ENCODE results near the gene LARP1.
"Not testable (repeated sequence)": the region's sequence is repeated elsewhere in the genome, so short reads cannot be mapped to it uniquely, and the experiment has no call there.

The LARP1 gene

DNA sequence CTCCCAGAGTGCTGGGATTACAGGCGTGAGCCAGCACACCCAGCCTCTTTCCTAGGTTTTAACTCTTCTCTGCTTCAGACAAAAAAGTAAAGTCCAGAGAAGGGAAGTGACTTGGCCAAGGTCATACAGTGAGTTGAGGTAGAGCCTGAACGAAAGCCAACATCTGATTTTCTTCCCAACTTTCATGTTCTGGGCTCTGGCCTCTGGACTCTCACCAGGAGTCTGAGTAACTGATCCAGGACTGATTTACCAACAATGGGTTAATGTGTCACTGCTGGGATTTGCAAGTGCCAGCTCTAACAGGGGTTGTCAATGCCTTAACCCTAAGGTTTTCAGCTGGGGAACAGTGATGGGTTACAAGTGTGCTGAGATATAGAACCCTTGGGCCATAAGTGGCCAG is 32.2 kb upstream of the LARP1 start:
- Histone ChIP-seq H3K27me3 (ENCODE audit: control insufficient read depth, insufficient read depth, low read length) (no peaks in the 10 kb centered on the region), H3K9me3 (ENCODE audit: control insufficient read depth, low read length) (no peaks in the 10 kb centered on the region), H3K4me3 (ENCODE audit: low read length) (no peak overlapping the region), H3K4me1 (ENCODE audit: control insufficient read depth, insufficient read depth, low read length) (peaks cover 14% of the 10 kb centered on the region), H3K9ac (ENCODE audit: low read length) (no peak overlapping the region), H3K36me3 (ENCODE audit: control insufficient read depth, insufficient read depth, low read length) (no peaks in the 10 kb centered on the region)

DNA sequence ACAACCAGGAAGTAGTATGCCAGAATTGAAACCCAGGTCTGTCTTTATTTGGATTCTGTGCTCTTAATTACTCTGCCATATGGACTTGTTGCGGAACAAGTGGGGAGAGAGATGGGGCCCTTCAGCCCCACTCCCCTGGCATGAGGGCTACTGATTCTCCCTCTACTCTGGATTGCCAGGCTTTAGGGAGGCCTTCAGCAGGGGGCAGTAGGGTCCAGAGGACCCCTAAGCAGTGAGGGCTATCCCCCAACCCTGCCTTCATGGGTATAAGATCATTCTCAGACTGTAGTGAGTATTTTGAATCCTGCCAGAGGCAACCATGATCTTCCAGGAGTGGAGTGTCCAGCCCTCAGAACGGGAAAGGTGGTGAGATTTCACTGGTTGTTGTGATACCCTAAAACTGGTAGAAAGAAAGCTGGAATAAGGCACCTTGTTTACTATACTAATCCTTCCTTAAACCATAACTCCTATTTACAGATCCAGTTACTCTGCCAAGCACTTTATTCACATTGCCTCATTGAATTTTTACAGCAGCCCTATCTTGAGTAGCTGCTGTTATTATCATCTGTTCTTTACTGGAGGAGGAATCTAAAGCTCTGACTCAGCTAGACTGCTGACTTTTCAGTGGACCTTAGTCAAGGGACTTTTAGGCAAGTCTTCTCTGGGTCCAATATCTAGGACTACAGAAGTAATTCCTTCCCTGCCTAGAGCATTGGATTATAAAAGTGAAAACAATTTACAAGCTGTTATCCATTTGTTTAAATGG is 31.3 kb upstream of the LARP1 start:
- H3K4me3 ChIP-seq (ENCODE audit: low read length) = no peak overlapping the region
- H3K9me3 ChIP-seq (ENCODE audit: control insufficient read depth, low read length) = no peaks in the 10 kb centered on the region
- H3K9ac ChIP-seq (ENCODE audit: low read length) = no peak overlapping the region
- H3K4me1 ChIP-seq (ENCODE audit: control insufficient read depth, insufficient read depth, low read length) = peaks cover 14% of the 10 kb centered on the region
- no peaks in the 10 kb centered on the region for H3K27me3 ChIP-seq (ENCODE audit: control insufficient read depth, insufficient read depth, low read length)
- no peaks in the 10 kb centered on the region for H3K36me3 ChIP-seq (ENCODE audit: control insufficient read depth, insufficient read depth, low read length)

DNA sequence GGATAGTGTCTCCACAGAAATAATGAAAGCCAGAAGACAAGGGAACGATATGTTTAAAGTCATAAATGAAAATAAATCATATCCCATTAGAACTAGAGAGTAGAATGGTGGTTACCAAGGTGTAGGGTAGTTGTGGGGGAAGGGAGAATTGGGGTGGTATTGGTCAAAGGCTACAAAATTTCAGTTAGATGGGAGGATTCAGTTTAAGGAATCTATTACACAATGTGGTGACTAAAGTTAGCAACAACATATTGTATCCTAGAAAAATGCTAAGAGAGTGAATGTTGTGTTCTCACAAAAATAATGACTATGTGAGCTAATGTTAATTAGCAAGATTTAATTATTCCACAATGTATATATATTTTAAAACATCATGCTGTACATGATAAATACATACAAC is 27.8 kb upstream of the LARP1 start:
- no peaks in the 10 kb centered on the region for H3K27me3 ChIP-seq (ENCODE audit: control insufficient read depth, insufficient read depth, low read length)
- H3K4me1 ChIP-seq (ENCODE audit: control insufficient read depth, insufficient read depth, low read length) = peaks cover 22% of the 10 kb centered on the region
- no peak overlapping the region for H3K9ac ChIP-seq (ENCODE audit: low read length)
- peaks cover 5% of the 10 kb centered on the region for H3K36me3 ChIP-seq (ENCODE audit: control insufficient read depth, insufficient read depth, low read length)
- no peak overlapping the region for H3K4me3 ChIP-seq (ENCODE audit: low read length)
- H3K9me3 ChIP-seq (ENCODE audit: control insufficient read depth, low read length) = no peaks in the 10 kb centered on the region

DNA sequence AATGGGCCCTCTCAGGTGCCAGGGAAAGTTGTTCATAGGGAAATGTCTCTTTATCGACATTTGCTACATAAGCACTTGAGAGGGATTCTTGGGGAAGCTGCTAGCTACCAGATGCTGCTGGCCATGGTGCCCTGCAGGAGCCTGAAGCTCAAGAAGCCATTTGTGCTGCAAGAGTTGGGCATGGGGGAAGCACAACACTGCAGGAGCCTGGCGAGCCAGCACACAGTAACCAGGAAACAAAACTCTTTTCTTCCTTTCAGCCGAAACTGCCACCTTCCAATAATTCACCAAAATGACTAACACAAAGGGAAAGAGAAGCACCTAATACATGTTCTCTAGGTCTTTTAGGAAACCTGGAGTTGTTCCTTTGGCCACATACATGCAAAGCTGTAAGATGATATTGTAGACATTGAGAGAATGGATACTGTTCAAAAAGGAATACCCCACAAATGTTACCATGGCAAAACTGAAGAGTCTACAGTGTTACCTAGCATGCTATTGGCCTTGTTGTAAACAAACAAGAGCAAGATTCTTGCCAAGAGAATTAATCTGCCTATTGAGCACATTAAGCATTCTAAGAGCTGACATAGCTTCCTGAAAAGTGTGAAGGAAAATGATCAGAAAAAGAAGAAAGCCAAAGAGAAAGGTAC is 26.1 kb upstream of the LARP1 start:
- Histone ChIP-seq H3K4me1 (ENCODE audit: control insufficient read depth, insufficient read depth, low read length) (peaks cover 17% of the 10 kb centered on the region), H3K36me3 (ENCODE audit: control insufficient read depth, insufficient read depth, low read length) (peaks cover 5% of the 10 kb centered on the region)

DNA sequence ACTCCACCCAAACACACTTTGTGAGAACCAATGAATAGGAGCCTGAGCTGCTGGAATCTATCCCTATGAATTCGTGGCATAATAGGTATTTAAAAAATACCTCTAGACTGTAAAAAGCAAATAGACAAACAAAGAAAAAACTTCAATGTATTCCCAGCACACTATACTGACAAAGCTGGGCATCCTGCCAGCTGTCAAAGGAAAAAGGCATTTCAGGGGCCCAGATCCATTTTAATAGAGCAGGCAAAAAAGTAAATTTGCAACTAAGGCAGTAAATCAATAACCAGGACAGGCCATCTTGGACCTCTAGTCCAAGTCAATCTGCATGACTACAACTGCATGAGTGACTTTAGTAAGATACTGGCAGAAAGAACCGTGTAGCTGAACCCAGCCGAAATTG is 25.6 kb upstream of the LARP1 start:
- peaks cover 5% of the 10 kb centered on the region for H3K36me3 ChIP-seq (ENCODE audit: control insufficient read depth, insufficient read depth, low read length)
- H3K27me3 ChIP-seq (ENCODE audit: control insufficient read depth, insufficient read depth, low read length) = no peaks in the 10 kb centered on the region
- no peak overlapping the region for H3K9ac ChIP-seq (ENCODE audit: low read length)
- H3K4me1 ChIP-seq (ENCODE audit: control insufficient read depth, insufficient read depth, low read length) = peaks cover 12% of the 10 kb centered on the region
- no peak overlapping the region for H3K4me3 ChIP-seq (ENCODE audit: low read length)
- H3K9me3 ChIP-seq (ENCODE audit: control insufficient read depth, low read length) = no peaks in the 10 kb centered on the region

More for the DNA sequence above, 26.1 kb upstream of the LARP1 start:
- Histone ChIP-seq H3K4me3 (ENCODE audit: low read length) (no peak overlapping the region), H3K9ac (ENCODE audit: low read length) (no peak overlapping the region), H3K9me3 (ENCODE audit: control insufficient read depth, low read length) (no peaks in the 10 kb centered on the region), H3K27me3 (ENCODE audit: control insufficient read depth, insufficient read depth, low read length) (no peaks in the 10 kb centered on the region)

DNA sequence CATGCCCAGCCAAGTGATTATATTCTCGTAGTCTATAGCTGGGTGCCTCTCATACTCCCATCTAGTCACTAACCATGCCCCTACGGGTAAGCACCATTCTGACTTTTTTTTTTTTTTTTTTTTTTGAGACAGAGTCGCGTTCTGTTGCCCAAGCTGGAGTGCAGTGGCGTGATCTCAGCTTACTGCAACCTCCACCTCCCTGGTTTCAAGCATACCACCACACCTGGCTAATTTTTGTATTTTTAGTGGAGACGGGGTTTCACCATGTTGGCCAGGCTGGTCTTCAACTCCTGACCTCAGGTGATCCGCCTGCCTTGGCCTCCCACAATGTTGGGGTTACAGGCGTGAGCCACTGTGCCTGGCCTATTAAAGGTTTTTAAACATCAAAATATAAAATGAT is 24.4 kb upstream of the LARP1 start:
- not testable (repeated sequence) for H3K9me3 ChIP-seq (ENCODE audit: control insufficient read depth, low read length); H3K27me3 ChIP-seq (ENCODE audit: control insufficient read depth, insufficient read depth, low read length); H3K4me3 ChIP-seq (ENCODE audit: low read length); H3K9ac ChIP-seq (ENCODE audit: low read length); H3K36me3 ChIP-seq (ENCODE audit: control insufficient read depth, insufficient read depth, low read length)
- peaks cover 11% of the 10 kb centered on the region for H3K4me1 ChIP-seq (ENCODE audit: control insufficient read depth, insufficient read depth, low read length)

DNA sequence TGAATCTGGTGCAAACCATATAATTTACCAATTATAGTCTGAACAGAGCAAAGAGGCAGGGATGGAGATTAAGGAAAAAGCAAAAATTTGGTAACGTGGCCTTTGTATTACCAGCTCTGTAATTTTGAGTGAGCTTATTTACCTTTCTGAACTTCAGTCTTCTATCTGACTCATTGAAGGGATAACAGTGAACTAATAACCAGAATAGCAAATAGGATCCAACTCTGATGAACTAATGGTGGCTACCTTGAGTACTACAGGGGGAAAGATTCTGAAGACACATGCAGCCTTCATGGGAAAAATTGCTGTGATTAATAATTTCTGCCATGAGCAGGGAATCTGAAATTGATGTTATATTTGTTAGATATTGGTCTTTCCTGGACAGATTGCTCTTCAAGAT is 23.0 kb upstream of the LARP1 start:
- Histone ChIP-seq H3K27me3 (ENCODE audit: control insufficient read depth, insufficient read depth, low read length) (no peaks in the 10 kb centered on the region), H3K4me3 (ENCODE audit: low read length) (no peak overlapping the region), H3K9ac (ENCODE audit: low read length) (no peak overlapping the region), H3K36me3 (ENCODE audit: control insufficient read depth, insufficient read depth, low read length) (peaks cover 5% of the 10 kb centered on the region), H3K9me3 (ENCODE audit: control insufficient read depth, low read length) (no peaks in the 10 kb centered on the region), H3K4me1 (ENCODE audit: control insufficient read depth, insufficient read depth, low read length) (peaks cover 8% of the 10 kb centered on the region)

DNA sequence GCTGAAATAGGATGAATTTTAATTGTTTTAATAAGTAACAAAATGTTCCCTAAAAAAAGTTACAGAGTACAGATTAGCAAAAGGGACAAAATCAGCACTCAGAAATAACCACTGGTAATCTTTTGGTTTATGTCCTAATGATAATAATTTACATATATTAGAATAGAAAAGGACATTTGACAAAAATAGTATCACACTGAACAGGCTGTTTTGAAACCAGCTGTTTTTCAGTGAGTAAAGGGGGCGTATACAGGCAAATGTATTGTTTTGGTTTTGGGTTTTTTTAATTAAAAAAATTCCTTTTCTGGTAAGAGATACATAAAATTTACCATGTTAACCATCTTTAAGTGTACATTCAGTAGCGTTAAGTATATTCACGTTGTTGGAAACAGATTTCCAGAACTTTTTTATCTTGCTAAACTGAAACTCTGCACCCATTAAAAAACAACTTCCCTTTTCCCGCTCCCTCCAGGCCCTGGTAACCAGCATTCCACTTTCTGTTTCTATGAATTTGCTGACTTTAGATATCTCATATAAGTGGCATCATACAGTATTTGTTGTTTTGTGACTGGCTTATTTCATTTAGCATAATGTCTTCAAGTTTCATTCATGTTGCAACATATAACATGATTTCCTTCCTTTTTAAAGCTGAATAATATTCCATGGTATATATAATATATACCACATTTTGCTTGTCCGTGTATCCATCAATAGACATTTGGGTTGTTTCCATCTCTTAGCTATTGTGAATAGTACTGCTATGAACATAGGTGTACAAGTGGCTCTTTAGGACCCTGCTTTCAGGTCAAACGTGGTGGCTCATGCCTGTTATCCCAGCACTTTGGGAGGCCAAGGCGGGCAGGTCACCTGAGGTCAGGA is 20.6 kb upstream of the LARP1 start:
- H3K4me3 ChIP-seq (ENCODE audit: low read length) = no peak overlapping the region
- no peaks in the 10 kb centered on the region for H3K9me3 ChIP-seq (ENCODE audit: control insufficient read depth, low read length)
- no peaks in the 10 kb centered on the region for H3K27me3 ChIP-seq (ENCODE audit: control insufficient read depth, insufficient read depth, low read length)
- no peak overlapping the region for H3K9ac ChIP-seq (ENCODE audit: low read length)
- H3K4me1 ChIP-seq (ENCODE audit: control insufficient read depth, insufficient read depth, low read length) = peaks cover 2% of the 10 kb centered on the region
- H3K36me3 ChIP-seq (ENCODE audit: control insufficient read depth, insufficient read depth, low read length) = peaks cover 2% of the 10 kb centered on the region

DNA sequence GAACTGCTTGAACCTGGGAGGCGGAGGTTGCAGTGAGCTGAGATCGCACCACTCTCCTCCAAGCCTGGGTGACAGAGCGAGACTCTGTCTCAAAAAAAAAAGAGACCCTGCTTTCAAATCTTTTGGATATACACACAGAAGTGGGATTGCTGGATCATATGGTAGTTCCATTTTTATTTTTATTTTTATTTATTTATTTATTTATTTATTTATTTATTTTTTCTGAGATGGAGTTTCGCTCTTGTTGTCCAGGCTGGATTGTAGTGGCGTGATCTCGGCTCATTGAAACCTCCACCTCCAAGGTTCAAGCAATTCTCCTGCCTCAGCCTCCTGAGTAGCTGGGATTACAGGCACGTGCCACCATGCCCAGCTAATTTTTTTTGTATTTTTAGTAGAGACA is 19.8 kb upstream of the LARP1 start:
- not testable (repeated sequence) for H3K9me3 ChIP-seq (ENCODE audit: control insufficient read depth, low read length); H3K4me1 ChIP-seq (ENCODE audit: control insufficient read depth, insufficient read depth, low read length); H3K9ac ChIP-seq (ENCODE audit: low read length)

DNA sequence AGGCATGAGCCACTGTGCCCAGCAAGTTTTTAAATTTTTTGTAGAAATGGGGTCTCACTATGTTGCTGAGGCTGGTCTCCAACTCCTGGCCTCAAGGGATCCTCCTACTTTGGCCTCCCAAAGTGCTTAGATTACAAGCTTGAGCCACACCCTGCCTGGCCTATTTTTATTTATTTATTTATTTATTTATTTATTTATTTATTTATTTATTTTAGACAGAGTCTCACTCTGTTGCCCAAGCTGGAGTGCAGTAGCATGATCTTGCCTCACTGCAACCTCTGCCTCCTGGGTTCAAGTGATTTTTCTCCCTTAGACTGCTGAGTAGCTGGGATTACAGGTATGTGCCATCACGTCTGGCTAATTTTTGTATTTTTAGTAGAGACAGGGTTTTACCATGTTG is 18.8 kb upstream of the LARP1 start:
- not testable (repeated sequence) for H3K27me3 ChIP-seq (ENCODE audit: control insufficient read depth, insufficient read depth, low read length); H3K4me3 ChIP-seq (ENCODE audit: low read length); H3K9me3 ChIP-seq (ENCODE audit: control insufficient read depth, low read length); H3K4me1 ChIP-seq (ENCODE audit: control insufficient read depth, insufficient read depth, low read length); H3K9ac ChIP-seq (ENCODE audit: low read length); H3K36me3 ChIP-seq (ENCODE audit: control insufficient read depth, insufficient read depth, low read length)

More for the DNA sequence above, 19.8 kb upstream of the LARP1 start:
- H3K36me3 ChIP-seq (ENCODE audit: control insufficient read depth, insufficient read depth, low read length); H3K4me3 ChIP-seq (ENCODE audit: low read length); H3K27me3 ChIP-seq (ENCODE audit: control insufficient read depth, insufficient read depth, low read length): not testable (repeated sequence)

DNA sequence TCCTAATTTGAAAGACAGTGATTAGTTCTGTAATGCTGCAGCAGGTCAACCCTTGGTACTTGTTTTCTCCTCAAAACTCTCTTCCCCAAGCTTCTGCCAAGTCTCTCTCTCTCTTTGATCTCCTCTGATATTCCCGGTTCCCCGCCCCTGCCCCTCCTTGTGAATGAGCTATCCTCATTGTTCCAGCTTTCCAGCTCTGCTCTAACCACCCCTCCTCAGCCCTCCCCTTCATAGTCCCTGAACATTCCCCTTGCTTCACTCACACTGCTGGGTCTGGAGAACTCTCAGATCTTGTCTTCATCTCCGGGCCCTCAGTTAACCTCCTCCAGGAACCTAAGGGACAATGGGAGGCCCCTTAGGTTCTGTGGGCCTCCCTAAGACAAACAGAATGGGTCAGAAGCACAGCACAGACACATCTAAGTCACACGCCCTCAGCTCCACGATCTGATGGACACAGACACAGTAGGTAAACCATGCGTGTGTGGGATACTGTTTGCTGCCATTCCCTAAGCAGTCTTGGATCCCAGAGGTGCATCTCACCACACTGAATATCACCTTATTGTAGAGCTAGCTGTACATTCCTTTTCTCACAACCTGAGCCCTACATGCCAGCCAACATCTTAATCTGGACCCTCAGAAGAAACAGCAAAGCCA is 17.4 kb upstream of the LARP1 start:
- Histone ChIP-seq H3K9me3 (ENCODE audit: control insufficient read depth, low read length) (no peaks in the 10 kb centered on the region), H3K4me3 (ENCODE audit: low read length) (no peak overlapping the region), H3K9ac (ENCODE audit: low read length) (no peak overlapping the region), H3K36me3 (ENCODE audit: control insufficient read depth, insufficient read depth, low read length) (no peaks in the 10 kb centered on the region), H3K4me1 (ENCODE audit: control insufficient read depth, insufficient read depth, low read length) (no peaks in the 10 kb centered on the region), H3K27me3 (ENCODE audit: control insufficient read depth, insufficient read depth, low read length) (no peaks in the 10 kb centered on the region)

DNA sequence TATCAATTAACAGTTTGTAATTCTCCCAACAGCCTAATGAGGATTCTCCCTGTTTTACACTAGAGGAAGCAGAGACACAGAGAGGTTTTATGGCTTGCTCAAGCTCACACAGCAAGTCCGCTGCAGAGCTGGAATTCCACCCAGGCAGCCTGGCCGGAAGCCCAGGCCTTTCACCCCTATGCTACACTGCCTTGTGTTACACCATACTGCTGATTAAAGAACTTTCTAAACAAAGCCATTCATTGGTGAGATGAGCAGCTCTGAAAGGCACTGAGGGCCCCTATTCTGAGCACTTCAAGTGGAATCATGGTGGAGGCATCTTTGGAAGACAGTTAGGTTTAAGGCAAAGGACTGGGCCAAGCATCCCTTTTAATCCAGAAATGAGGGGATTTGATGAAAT is 14.7 kb upstream of the LARP1 start:
- H3K9me3 ChIP-seq (ENCODE audit: control insufficient read depth, low read length) = no peaks in the 10 kb centered on the region
- H3K36me3 ChIP-seq (ENCODE audit: control insufficient read depth, insufficient read depth, low read length) = no peaks in the 10 kb centered on the region
- no peaks in the 10 kb centered on the region for H3K4me1 ChIP-seq (ENCODE audit: control insufficient read depth, insufficient read depth, low read length)
- no peak overlapping the region for H3K4me3 ChIP-seq (ENCODE audit: low read length)
- H3K9ac ChIP-seq (ENCODE audit: low read length) = no peak overlapping the region
- H3K27me3 ChIP-seq (ENCODE audit: control insufficient read depth, insufficient read depth, low read length) = no peaks in the 10 kb centered on the region

Data from mucosa of stomach (tissue), 1 donor.